ENCODE measurements around the gene SIGLEC6.

Gene SIGLEC6

DNA sequence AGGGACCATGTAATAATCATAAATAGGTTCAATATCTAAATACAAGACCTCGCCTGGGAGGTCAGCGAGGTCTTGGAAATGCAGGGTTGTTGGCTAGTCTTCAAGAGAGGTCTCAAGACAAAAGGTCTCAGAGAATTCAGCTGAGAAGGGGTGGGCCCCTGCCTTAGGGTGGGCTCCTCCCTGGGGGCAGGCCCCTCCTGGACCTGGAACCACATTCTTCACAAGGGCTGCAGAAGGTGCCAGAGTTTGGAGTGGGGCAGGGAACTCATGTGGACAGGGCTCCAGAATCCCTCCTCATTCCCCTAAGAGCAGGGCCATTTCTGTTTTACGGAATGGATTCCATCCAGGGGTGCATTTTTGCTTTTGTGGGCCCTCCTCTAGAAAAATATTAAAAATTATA, 43.0 kb downstream of the SIGLEC6 start:
- Histone ChIP-seq H3K27ac (no peak overlapping the region), H3K36me3 (ENCODE audit: control insufficient read depth, insufficient read depth, low read length) (no peaks in the 10 kb centered on the region), H3K27me3 (ENCODE audit: control insufficient read depth, insufficient read depth, low read length) (no peaks in the 10 kb centered on the region), H3K4me2 (ENCODE audit: low read length) (no peak overlapping the region), H3K79me2 (no peaks in the 10 kb centered on the region), H2AFZ (no peak overlapping the region), H3K9ac (no peak overlapping the region), H3K4me1 (no peaks in the 10 kb centered on the region), H3K9me3 (ENCODE audit: control insufficient read depth, low read length) (no peaks in the 10 kb centered on the region), H3K4me3 (ENCODE audit: low read depth, low read length) (no peak overlapping the region)
- TF ChIP-seq, protein P1, sequence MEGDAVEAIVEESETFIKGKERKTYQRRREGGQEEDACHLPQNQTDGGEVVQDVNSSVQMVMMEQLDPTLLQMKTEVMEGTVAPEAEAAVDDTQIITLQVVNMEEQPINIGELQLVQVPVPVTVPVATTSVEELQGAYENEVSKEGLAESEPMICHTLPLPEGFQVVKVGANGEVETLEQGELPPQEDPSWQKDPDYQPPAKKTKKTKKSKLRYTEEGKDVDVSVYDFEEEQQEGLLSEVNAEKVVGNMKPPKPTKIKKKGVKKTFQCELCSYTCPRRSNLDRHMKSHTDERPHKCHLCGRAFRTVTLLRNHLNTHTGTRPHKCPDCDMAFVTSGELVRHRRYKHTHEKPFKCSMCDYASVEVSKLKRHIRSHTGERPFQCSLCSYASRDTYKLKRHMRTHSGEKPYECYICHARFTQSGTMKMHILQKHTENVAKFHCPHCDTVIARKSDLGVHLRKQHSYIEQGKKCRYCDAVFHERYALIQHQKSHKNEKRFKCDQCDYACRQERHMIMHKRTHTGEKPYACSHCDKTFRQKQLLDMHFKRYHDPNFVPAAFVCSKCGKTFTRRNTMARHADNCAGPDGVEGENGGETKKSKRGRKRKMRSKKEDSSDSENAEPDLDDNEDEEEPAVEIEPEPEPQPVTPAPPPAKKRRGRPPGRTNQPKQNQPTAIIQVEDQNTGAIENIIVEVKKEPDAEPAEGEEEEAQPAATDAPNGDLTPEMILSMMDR (IDR thresholded peaks at IDR 0.05), result no peak

DNA sequence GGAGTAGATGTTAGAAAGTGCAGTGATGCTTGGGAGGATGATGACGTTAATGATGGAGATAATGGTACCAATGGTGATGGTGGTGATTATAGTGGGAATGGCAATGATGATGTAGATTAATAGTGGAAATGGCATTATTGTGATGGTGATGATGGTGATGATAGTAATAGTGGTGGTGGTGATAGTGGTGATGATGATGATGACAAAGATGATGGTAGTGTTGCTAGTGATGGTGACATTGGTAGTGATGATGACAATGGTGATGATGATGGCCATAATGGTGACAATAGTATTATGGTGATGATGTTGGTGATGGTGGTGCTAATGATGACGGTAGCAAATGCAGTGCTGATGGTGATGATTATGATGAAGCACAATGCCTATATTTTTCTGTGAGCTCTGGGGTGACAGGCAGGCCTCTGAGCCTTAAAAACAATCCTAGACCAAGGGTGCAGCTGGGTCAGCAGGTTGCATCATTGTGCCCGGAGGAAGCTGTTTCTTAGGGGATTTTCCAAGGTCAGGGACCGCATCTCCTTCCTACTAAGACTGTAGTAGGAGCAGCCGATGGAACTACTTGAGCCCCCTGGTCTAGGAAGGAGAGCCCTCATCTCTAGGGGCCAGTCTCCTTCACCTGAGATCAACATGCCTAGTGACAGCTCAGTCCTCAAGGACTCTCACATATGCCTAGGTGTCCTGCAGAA, 45.4 kb downstream of the SIGLEC6 start:
- Histone ChIP-seq H3K79me2 (no peaks in the 10 kb centered on the region), H3K9me3 (ENCODE audit: control insufficient read depth, low read length) (no peaks in the 10 kb centered on the region), H3K27me3 (ENCODE audit: control insufficient read depth, insufficient read depth, low read length) (no peaks in the 10 kb centered on the region), H3K9ac (no peak overlapping the region), H3K36me3 (ENCODE audit: control insufficient read depth, insufficient read depth, low read length) (no peaks in the 10 kb centered on the region), H2AFZ (no peak overlapping the region), H3K4me1 (no peaks in the 10 kb centered on the region), H3K4me2 (ENCODE audit: low read length) (no peak overlapping the region), H3K4me3 (ENCODE audit: low read depth, low read length) (no peak overlapping the region), H3K27ac (no peak overlapping the region)
- TF ChIP-seq, protein P1 (IDR thresholded peaks at IDR 0.05), result no peak

DNA sequence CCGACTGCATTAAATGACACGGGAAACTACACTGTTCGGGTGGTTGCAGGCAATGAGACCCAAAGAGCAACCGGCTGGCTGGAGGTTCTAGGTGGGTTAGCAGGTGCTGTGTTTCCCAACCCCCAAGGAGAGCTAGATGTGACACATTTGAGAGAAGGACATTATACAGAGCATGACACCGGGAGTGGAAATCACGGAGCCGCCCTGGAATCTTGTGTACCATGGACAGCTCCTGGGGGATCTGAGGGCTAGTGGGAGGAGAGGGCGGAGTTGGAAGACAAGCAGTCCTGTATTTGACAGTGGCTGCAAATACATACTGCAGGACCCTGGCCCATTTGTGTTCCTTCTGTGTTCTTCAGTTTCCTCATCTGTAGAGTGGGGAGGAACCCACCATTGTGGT, 50.9 kb downstream of the SIGLEC6 start:
- Histone ChIP-seq H3K79me2 (no peaks in the 10 kb centered on the region), H3K4me3 (ENCODE audit: low read depth, low read length) (no peak overlapping the region), H3K4me2 (ENCODE audit: low read length) (no peak overlapping the region), H3K27ac (no peak overlapping the region), H2AFZ (no peak overlapping the region), H3K27me3 (ENCODE audit: control insufficient read depth, insufficient read depth, low read length) (no peaks in the 10 kb centered on the region), H3K9me3 (ENCODE audit: control insufficient read depth, low read length) (no peaks in the 10 kb centered on the region), H3K4me1 (no peaks in the 10 kb centered on the region), H3K36me3 (ENCODE audit: control insufficient read depth, insufficient read depth, low read length) (no peaks in the 10 kb centered on the region), H3K9ac (no peak overlapping the region)
- TF ChIP-seq, protein P1 (IDR thresholded peaks at IDR 0.05), result no peak

DNA sequence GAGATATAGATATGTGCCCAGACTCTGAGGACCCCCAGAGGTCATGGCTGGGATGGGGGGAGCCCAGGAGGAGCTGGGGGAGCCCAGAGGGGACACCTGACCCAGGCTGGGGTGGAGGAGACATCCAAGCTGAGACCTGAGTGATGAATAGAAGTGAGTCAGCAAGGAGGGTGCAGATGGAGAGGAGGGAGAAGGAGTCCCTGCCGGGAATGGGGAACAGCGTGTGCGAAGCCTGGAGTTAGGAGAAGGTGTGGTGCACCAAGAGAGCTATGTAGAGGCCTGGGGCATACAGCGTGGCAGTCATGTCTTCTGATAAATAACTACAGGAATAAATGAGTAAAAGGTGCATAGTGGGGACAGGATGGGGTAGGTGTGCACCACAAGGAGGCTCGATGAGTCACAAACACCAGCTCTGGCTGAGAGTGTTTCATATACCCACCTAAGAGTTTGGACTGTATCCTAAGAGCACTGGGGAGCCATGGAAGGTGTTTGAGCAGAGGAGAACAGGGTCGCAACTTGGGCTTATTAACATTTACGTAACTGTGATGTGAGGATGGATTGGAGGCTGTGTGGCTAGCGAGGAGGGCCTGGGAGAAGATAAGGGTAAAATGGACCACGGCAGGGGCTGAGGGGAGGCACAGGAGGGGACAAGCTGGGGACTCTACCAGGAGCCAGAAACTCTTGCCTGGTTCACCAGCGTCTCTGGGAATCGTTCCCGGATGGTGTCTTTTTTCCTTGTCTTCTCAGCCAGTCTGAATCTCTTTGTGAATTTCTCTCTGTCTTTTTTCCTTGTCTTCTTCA, 51.7 kb downstream of the SIGLEC6 start:
- TF ChIP-seq, protein P1 (IDR thresholded peaks at IDR 0.05), result no peak
- Histone ChIP-seq H3K36me3 (ENCODE audit: control insufficient read depth, insufficient read depth, low read length) (no peaks in the 10 kb centered on the region), H3K4me1 (no peaks in the 10 kb centered on the region), H3K4me3 (ENCODE audit: low read depth, low read length) (no peak overlapping the region), H3K27me3 (ENCODE audit: control insufficient read depth, insufficient read depth, low read length) (no peaks in the 10 kb centered on the region), H2AFZ (no peak overlapping the region), H3K9ac (no peak overlapping the region), H3K9me3 (ENCODE audit: control insufficient read depth, low read length) (no peaks in the 10 kb centered on the region), H3K79me2 (no peaks in the 10 kb centered on the region), H3K4me2 (ENCODE audit: low read length) (no peak overlapping the region), H3K27ac (no peak overlapping the region)
